Measurements from ENCODE around the gene SLC35F3.

DNA sequence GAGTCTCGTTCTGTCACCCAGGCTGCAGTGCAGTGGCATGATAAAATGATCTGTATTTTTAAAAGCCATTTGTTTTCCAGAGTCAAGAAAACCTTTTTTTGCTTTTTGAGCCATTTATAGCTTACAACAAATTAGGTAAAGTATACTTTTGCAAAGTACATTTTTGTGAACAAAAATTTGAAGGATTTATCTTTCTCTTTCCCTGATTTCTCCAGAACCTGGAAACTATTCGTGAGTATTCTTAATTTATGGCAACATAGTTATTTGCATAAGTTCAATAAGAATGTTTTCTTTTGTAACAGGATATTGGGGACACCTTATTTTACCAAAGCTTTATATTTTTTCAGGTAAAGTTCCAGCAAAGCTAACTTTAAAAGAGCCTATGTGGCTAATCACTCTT is 37.4 kb upstream of the SLC35F3 start:
- TF ChIP-seq, protein P1, sequence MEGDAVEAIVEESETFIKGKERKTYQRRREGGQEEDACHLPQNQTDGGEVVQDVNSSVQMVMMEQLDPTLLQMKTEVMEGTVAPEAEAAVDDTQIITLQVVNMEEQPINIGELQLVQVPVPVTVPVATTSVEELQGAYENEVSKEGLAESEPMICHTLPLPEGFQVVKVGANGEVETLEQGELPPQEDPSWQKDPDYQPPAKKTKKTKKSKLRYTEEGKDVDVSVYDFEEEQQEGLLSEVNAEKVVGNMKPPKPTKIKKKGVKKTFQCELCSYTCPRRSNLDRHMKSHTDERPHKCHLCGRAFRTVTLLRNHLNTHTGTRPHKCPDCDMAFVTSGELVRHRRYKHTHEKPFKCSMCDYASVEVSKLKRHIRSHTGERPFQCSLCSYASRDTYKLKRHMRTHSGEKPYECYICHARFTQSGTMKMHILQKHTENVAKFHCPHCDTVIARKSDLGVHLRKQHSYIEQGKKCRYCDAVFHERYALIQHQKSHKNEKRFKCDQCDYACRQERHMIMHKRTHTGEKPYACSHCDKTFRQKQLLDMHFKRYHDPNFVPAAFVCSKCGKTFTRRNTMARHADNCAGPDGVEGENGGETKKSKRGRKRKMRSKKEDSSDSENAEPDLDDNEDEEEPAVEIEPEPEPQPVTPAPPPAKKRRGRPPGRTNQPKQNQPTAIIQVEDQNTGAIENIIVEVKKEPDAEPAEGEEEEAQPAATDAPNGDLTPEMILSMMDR (IDR thresholded peaks at IDR 0.05; ENCODE audit: insufficient read depth, low read length, poor library complexity, severe bottlenecking): no peak
- no peak for TF ChIP-seq EZH2phosphoT487 (conservative IDR thresholded peaks at IDR 0.05; ENCODE audit: low read length)
